Type B pancreatic cell (in vitro differentiated cells): ENCODE results near the gene PPIH. TPM values are rescaled to one million over a fixed set of nuclear protein-coding genes. Genes with fewer than 3 reads are reported as not detected.
"Not testable (repeated sequence)": the region's sequence is repeated elsewhere in the genome, so short reads cannot be mapped to it uniquely, and the experiment has no call there.

Experiments
- DNase-seq: peaks from one replicate; pipeline ENCODE4 v3.0.0; 2021; ENCODE audit warnings: mixed read lengths; ENCODE audit not compliant: unreplicated experiment; ENCODE audit errors: extremely low spot score
- H3K27ac Mint-ChIP-seq: 2 replicates; pipeline ENCODE4 v1.8.0; 2021; ENCODE audit warnings: mild to moderate bottlenecking, mixed read lengths
- H3K27me3 Mint-ChIP-seq: 2 replicates; pipeline ENCODE4 v1.8.0; 2021; ENCODE audit warnings: mixed read lengths
- H3K36me3 Mint-ChIP-seq: 2 replicates; pipeline ENCODE4 v1.8.0; 2021; ENCODE audit warnings: mixed read lengths
- H3K4me1 Mint-ChIP-seq: one replicate; pipeline ENCODE4 v1.8.0; 2021; ENCODE audit warnings: mixed read lengths; ENCODE audit not compliant: unreplicated experiment
- H3K4me3 Mint-ChIP-seq: 2 replicates; pipeline ENCODE4 v1.8.0; 2021; ENCODE audit warnings: mild to moderate bottlenecking, mixed read lengths
- H3K9me3 Mint-ChIP-seq: 2 replicates; pipeline ENCODE4 v1.8.0; 2021; ENCODE audit warnings: mixed read lengths
- long read RNA-seq: library from polyadenylated mRNA; unstranded; transcript quantifications from one replicate; pipeline ENCODE4 v2.0.0, GENCODE V29; 2020
- total RNA-seq: library from RNA; stranded (reverse); gene quantifications from 2 replicates; pipeline ENCODE4 v1.2.1, GENCODE V29; 2021; ENCODE audit warnings: low replicate concordance
- TF ChIP-seq, protein P1 (sequence below): fragments of 200-600 bp; sonication (generic); conservative IDR thresholded peaks from 2 replicates; pipeline ENCODE4 v1.5.0; 2021; ENCODE audit warnings: antibody characterized with exemption, mild to moderate bottlenecking

The PPIH gene
- total RNA-seq: 42.5 and 58.9 TPM in 2 replicates
- long read RNA-seq, transcript PPIH-201 (10 exons, 752 nt): major isoform, 5 of 15 reads
- long read RNA-seq, partial matches to known transcripts: 2 of 15 reads
- long read RNA-seq, other reads (novel, unspliced or antisense): 7 of 15 reads

DNA sequence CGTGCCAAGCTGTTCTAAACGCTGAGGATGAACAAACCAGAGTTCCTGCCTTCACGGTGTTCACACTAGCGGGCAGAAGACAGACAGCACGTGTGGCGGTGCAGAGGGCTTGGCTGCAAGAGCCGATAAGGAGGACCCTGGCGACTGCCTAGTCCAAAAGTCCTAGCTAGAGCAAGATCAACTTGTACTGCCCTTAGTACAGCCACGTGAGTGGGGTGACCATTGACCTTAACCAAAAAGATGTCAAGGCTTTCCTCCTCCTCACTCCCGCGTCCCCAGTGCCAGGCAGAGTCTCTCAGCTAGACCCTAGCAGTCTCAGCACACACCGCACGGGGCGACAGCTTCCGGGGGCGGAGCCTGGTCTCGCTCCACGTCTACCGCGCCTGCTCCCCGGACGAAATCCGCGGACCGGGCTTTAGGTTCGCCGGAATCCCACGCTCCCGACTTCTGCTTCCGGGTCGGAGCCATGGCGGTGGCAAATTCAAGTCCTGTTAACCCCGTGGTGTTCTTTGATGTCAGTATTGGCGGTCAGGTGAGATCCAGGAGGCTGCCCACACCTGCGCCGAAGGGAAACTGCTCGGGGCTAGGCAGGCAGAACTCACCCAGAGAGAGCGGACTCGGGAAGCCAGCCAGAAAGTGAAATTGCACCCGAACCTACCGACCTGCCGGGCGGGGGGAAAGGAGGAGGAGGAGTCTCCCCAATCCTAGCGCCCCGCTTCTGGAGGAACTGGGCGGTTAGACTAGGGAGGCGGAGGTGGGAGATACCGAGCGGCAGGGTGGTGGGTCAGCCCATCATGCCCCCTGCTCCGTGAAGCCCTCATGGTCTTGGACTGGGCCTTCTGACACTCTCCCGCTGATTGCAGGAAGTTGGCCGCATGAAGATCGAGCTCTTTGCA, at the start of gene PPIH:
Gene PPIH (plus strand): TSS at position 443 of the 896 bp plus-strand sequence. CDS start 24 bp downstream, at position 467.
- Mint-ChIP-seq H3K4me1 (peaks cover 7% of the 10 kb centered on the region), H3K36me3 (peaks cover 11% of the 10 kb centered on the region), H3K27me3 (peaks cover 5% of the 10 kb centered on the region), H3K9me3 (no peaks in the 10 kb centered on the region), H3K4me3 (peak within 1 kb of the TSS; percentile 95), H3K27ac (peak within 1 kb of the TSS; percentile 92)
- peak; percentile 95 for DNase-seq
- TF ChIP-seq, protein P1, sequence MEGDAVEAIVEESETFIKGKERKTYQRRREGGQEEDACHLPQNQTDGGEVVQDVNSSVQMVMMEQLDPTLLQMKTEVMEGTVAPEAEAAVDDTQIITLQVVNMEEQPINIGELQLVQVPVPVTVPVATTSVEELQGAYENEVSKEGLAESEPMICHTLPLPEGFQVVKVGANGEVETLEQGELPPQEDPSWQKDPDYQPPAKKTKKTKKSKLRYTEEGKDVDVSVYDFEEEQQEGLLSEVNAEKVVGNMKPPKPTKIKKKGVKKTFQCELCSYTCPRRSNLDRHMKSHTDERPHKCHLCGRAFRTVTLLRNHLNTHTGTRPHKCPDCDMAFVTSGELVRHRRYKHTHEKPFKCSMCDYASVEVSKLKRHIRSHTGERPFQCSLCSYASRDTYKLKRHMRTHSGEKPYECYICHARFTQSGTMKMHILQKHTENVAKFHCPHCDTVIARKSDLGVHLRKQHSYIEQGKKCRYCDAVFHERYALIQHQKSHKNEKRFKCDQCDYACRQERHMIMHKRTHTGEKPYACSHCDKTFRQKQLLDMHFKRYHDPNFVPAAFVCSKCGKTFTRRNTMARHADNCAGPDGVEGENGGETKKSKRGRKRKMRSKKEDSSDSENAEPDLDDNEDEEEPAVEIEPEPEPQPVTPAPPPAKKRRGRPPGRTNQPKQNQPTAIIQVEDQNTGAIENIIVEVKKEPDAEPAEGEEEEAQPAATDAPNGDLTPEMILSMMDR: peak; percentile 66

DNA sequence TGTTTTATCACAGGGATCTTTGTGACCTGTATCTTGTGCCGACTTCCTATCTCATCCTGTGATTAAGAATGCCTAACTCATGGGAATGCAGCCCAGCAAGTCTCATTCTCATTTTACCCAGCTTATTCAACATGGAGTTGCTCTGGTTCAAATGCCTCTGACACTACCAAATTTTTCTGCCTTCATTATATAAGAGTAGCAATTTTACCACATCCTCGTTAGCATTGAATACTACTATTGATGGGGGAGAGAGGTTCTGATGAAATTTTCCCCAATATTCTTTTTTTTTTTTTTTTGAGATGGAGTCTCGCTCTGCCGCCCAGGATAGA, 44.5 kb upstream of the PPIH start:
- H3K27me3 Mint-ChIP-seq: no peaks in the 10 kb centered on the region
- H3K4me1 Mint-ChIP-seq: no peaks in the 10 kb centered on the region
- peaks cover 3% of the 10 kb centered on the region for H3K36me3 Mint-ChIP-seq
- DNase-seq: no peak
- TF ChIP-seq, protein P1: no peak
- no peaks in the 10 kb centered on the region for H3K9me3 Mint-ChIP-seq
- H3K4me3 Mint-ChIP-seq: no peak overlapping the region
- no peak overlapping the region for H3K27ac Mint-ChIP-seq

DNA sequence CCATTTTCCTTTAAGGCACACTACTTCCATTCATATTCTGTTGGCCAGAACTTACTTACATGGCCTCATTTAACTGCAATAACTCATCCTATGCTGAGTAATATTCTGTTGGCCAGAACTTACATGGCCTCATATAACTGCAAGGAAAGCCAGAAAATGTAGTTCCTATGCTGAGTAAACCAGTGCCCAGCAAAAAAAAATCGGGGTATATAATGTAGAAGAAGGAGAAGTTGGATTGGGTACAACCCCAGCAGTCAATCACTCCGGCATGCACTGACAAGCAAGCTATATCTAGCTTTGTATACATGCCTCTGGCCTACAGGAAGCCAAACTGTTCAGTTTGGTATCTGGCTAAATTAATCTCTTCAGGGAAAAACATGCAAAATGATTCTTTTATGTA, 39.4 kb upstream of the PPIH start:
- no peak for DNase-seq
- Mint-ChIP-seq H3K9me3 (no peaks in the 10 kb centered on the region), H3K4me3 (no peak overlapping the region), H3K27ac (no peak overlapping the region), H3K27me3 (no peaks in the 10 kb centered on the region), H3K36me3 (no peaks in the 10 kb centered on the region), H3K4me1 (no peaks in the 10 kb centered on the region)
- TF ChIP-seq, protein P1: no peak

DNA sequence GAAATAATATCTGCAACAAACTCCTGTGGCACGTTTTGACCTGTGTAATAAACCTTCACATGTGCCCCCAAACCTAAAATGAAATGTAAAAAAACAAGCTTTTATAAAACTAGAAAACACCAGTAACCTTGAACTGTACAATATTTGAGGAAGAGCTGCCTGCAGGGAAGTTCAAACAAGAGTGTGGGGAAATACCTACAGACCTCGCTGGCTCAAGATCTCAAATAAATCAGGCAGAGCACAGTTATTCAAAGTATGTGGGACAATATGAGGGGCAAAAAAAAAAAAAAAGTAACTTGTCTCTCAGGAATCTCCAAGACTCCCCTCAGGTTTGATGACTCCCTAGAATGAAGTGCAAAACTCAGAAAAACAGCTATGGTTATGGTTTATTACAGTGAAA, 37.9 kb upstream of the PPIH start:
- no peaks in the 10 kb centered on the region for H3K4me1 Mint-ChIP-seq
- no peak overlapping the region for H3K4me3 Mint-ChIP-seq
- DNase-seq: no peak
- no peak overlapping the region for H3K27ac Mint-ChIP-seq
- TF ChIP-seq, protein P1: no peak
- H3K27me3 Mint-ChIP-seq: no peaks in the 10 kb centered on the region
- no peaks in the 10 kb centered on the region for H3K9me3 Mint-ChIP-seq
- H3K36me3 Mint-ChIP-seq: no peaks in the 10 kb centered on the region

DNA sequence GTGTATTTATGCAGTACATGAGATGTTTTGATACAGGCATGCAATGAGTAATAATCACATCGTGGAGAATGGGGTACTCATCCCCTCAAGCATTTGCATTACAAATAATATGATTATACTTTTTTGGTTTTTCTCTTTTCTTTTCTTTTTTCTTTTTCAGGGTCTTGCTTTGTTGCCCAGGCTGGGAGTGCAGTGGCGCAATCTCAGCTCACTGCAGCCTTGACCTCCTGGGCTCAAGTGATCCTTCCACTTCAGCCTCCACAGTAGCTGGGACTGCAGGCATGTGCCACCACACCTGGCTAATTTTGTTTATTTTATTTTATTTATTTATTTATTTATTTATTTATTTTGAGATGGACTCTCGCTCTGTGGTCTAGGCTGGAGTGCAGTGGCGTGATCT, 37.0 kb upstream of the PPIH start:
- not testable (repeated sequence) for H3K9me3 Mint-ChIP-seq, H3K36me3 Mint-ChIP-seq, H3K4me3 Mint-ChIP-seq, H3K4me1 Mint-ChIP-seq, H3K27ac Mint-ChIP-seq, DNase-seq, H3K27me3 Mint-ChIP-seq

DNA sequence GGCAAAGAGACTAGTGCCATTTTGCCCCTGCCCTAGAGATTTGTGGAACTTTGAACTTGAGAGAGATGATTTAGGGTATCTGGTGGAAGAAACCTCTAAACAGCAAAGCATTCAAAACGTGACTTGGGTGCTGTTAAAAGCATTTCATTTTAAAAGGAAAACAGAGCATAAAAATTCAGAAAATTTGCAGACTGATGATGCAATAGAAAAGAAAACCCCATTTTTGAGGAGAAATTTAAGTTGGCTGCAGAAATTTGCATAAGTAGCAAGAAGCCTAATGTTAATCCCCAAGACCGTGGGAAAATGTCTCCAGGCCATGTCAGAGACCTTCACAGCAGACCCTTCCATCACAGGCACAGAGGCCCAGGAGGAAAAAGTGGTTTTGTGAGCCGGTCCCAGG, 31.0 kb upstream of the PPIH start:
- not testable (repeated sequence) for H3K9me3 Mint-ChIP-seq, H3K4me1 Mint-ChIP-seq, H3K27ac Mint-ChIP-seq, H3K27me3 Mint-ChIP-seq, H3K4me3 Mint-ChIP-seq, H3K36me3 Mint-ChIP-seq, DNase-seq
